HEK293T (cell line): ENCODE measurements around the gene ADGRB2.
"Not testable (repeated sequence)": the region's sequence is repeated elsewhere in the genome, so short reads cannot be mapped to it uniquely, and the experiment has no call there.

Experiments
- CTCF ChIA-PET: fragments of 350-600 bp; formaldehyde crosslinking; extraction: SDS; loops from one replicate; lab custom pipeline; 2021; ENCODE audit warnings: antibody characterized with exemption, inconsistent platforms; lab: Yijun Ruan, JAX
- POLR2A ChIA-PET: fragments of 350-600 bp; formaldehyde crosslinking; extraction: SDS; loops from one replicate; lab custom pipeline; 2020; ENCODE audit warnings: antibody characterized with exemption, inconsistent platforms; lab: Yijun Ruan, JAX
- DNase-seq: peaks from one replicate; pipeline ENCODE4 v3.0.0; 2012; ENCODE audit warnings: mixed read lengths; ENCODE audit errors: extremely low spot score
- ARNT ChIP-seq: fragments of 450-650 bp; IDR thresholded peaks from 2 replicates; pipeline ENCODE4 v1.6.1; 2017; ENCODE audit warnings: mild to moderate bottlenecking
- BHLHE40 ChIP-seq: fragments of 450-650 bp; IDR thresholded peaks from 2 replicates; pipeline ENCODE4 v1.6.1; 2016; ENCODE audit warnings: mild to moderate bottlenecking, moderate library complexity, borderline replicate concordance
- CTBP1 ChIP-seq: fragments of 450-650 bp; IDR thresholded peaks from 2 replicates; pipeline ENCODE4 v1.6.1; 2016; ENCODE audit warnings: borderline replicate concordance
- ELF4 ChIP-seq: fragments of 450-650 bp; IDR thresholded peaks from 2 replicates; pipeline ENCODE4 v1.6.1; 2017; ENCODE audit warnings: antibody characterized with exemption
- FOXA1 ChIP-seq: fragments of 450-650 bp; IDR thresholded peaks from 2 replicates; pipeline ENCODE4 v1.6.1; 2016; ENCODE audit warnings: mild to moderate bottlenecking
- FOXK2 ChIP-seq: fragments of 450-650 bp; IDR thresholded peaks from 2 replicates; pipeline ENCODE4 v1.6.1; 2016; ENCODE audit warnings: mild to moderate bottlenecking
- FOXM1 ChIP-seq: fragments of 450-650 bp; IDR thresholded peaks from 2 replicates; pipeline ENCODE4 v1.6.1; 2017; ENCODE audit warnings: mild to moderate bottlenecking, borderline replicate concordance
- HDGF ChIP-seq: fragments of 450-650 bp; IDR thresholded peaks from 2 replicates; pipeline ENCODE4 v1.6.1; 2017; ENCODE audit warnings: antibody characterized with exemption, borderline replicate concordance
- L3MBTL2 ChIP-seq: fragments of 450-650 bp; conservative IDR thresholded peaks from 2 replicates; pipeline ENCODE4 v1.6.1; 2016; ENCODE audit warnings: mild to moderate bottlenecking
- LEF1 ChIP-seq: fragments of 450-650 bp; IDR thresholded peaks from 2 replicates; pipeline ENCODE4 v1.6.1; 2017; ENCODE audit warnings: mild to moderate bottlenecking, borderline replicate concordance
- NFRKB ChIP-seq: fragments of 450-650 bp; IDR thresholded peaks from 2 replicates; pipeline ENCODE4 v1.6.1; 2016; ENCODE audit warnings: mild to moderate bottlenecking, moderate library complexity
- SP1 ChIP-seq: fragments of 450-650 bp; IDR thresholded peaks from 2 replicates; pipeline ENCODE4 v1.6.1; 2017
- SUZ12 ChIP-seq: fragments of 450-650 bp; IDR thresholded peaks from 2 replicates; pipeline ENCODE4 v1.6.1; 2016; ENCODE audit warnings: mild to moderate bottlenecking
- TARDBP ChIP-seq: fragments of 450-650 bp; IDR thresholded peaks from 2 replicates; pipeline ENCODE4 v1.6.1; 2016
- ZNF384 ChIP-seq: fragments of 450-650 bp; IDR thresholded peaks from 2 replicates; pipeline ENCODE4 v1.6.1; 2016
- TF ChIP-seq, protein P1 (sequence below): fragments of 450-650 bp; IDR thresholded peaks from 2 replicates; pipeline ENCODE4 v1.6.1; 2016

ADGRB2 gene

GRCh38 chr1:31715873-31716220 is 48.3 kb downstream of the ADGRB2 start:
- DNase-seq, result no peak
- ChIA-PET CTCF (interaction anchor here (0.6 to 3.2 kb wide), 14 partner anchors 8 to 239 kb away, joined by 3 to 18 read pairs (median 6); partner anchors contain the start of gene COL16A1), POLR2A (interaction anchor here (1.0 to 2.3 kb wide), 6 partner anchors 10 to 73 kb away, joined by 3 to 20 read pairs (median 6); partner anchors contain the start of gene COL16A1)
- no peak for TF ChIP-seq HDGF
- no peak for TF ChIP-seq ARNT
- no peak for TF ChIP-seq SUZ12
- no peak for TF ChIP-seq FOXA1
- no peak for TF ChIP-seq NFRKB

GRCh38 chr1:31715087-31715872 is 48.9 kb downstream of the ADGRB2 start:
- no peak for TF ChIP-seq FOXK2
- TF ChIP-seq L3MBTL2, result peak; percentile 64
- TF ChIP-seq HDGF, result peak; percentile 71; the same call in 1 of the 2 replicates
- TF ChIP-seq ELF4, result no peak
- no peak for TF ChIP-seq SUZ12
- POLR2A ChIA-PET, result interaction anchor here (1.0 to 2.3 kb wide), 7 partner anchors 11 to 74 kb away, joined by 3 to 20 read pairs (median 8); partner anchors contain the start of gene COL16A1
- CTCF ChIA-PET, result interaction anchor here (0.6 to 3.2 kb wide), 13 partner anchors 9 to 239 kb away, joined by 3 to 18 read pairs (median 7); partner anchors contain the start of gene COL16A1
- DNase-seq, result peak; percentile 96

- ChIA-PET POLR2A (interaction anchor here (1.0 to 2.3 kb wide), 3 partner anchors 10 to 14 kb away, joined by 3 to 20 read pairs (median 10); partner anchors contain the start of gene COL16A1), CTCF (interaction anchor here (0.7 to 3.2 kb wide), 12 partner anchors 10 to 478 kb away, joined by 3 to 18 read pairs (median 5); partner anchors contain the start of gene COL16A1)
- TF ChIP-seq FOXA1 (no peak), L3MBTL2 (no peak; the same call in 1 of the 2 replicates), LEF1 (no peak), CTBP1 (no peak), FOXK2 (no peak)
- TF ChIP-seq, protein P1, sequence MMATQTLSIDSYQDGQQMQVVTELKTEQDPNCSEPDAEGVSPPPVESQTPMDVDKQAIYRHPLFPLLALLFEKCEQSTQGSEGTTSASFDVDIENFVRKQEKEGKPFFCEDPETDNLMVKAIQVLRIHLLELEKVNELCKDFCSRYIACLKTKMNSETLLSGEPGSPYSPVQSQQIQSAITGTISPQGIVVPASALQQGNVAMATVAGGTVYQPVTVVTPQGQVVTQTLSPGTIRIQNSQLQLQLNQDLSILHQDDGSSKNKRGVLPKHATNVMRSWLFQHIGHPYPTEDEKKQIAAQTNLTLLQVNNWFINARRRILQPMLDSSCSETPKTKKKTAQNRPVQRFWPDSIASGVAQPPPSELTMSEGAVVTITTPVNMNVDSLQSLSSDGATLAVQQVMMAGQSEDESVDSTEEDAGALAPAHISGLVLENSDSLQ, result peak; percentile 70
- DNase-seq, result peak; percentile 83
Measured at GRCh38 chr1:31714442-31715086, 49.6 kb downstream of the ADGRB2 start.

DNA sequence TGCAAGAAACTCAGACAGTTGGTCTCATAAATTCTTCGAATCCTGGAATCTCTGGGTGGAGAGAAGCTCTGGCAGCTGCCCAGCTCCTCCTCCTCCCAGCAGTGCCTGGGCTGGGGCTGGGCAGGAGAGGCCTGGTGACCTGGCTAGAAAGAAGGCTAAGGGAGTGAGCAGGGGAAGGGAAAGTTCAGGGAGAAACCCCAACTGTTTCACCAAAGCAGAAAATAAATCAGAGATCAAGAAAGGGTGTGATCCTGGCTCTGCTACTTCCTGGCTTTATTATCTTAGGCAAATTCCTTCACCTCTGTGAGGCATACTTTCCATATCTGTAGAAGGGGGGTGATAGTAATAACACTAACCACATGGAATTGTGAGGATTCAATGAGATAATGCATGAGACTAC is 51.5 kb downstream of the ADGRB2 start:
- ChIA-PET POLR2A (no interaction called here), CTCF (interaction anchor here (0.6 to 1.2 kb wide), 4 partner anchors 45 to 228 kb away, joined by 3 read pairs; no protein-coding TSS in a partner anchor)
- TF ChIP-seq L3MBTL2, result no peak
- TF ChIP-seq LEF1, result no peak
- TF ChIP-seq FOXM1, result no peak
- no peak for DNase-seq

DNA sequence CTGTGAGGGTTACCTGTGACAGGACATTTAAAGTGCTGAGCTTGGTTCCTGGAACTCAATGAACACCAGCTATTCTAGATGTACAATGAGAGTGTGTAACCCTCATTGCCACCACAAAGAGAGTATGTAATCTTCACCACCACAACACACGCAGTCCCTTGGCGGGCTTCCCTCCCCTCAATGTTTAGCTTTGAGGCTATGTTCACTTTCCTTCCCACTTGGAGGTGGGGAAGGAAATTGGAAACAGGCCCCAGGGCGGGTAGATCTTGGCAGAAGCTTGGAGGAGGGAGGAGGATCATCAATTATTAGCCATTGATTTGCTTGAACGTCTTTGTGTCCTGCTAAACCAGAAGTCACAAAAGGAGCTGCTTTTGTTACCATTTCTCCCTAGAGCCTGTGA is 52.1 kb downstream of the ADGRB2 start:
- TF ChIP-seq FOXM1 (no peak), NFRKB (no peak)
- ChIA-PET CTCF (interaction anchor here (0.6 to 1.2 kb wide), 6 partner anchors 36 to 228 kb away, joined by 3 to 7 read pairs (median 3); no protein-coding TSS in a partner anchor), POLR2A (no interaction called here)
- no peak for DNase-seq

DNA sequence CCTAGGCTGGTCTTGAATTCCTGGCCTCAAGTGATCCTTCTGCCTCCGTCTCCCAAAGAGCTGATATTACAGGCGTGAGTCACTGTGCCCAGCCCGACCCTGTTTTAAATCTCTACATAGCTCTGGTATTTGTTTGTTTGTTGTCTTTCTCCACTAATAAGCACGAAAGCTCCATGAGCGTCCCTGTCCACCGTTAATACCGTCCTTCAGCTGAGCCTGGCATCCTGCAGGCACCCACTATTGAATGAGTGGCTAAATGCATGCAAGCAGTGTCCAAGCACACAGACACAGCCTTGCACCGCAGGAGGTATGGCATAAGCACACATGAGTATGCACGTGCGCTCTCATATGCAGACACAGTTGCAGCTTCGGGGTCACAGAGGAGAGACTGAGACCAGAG is 55.8 kb downstream of the ADGRB2 start:
- POLR2A ChIA-PET, result no interaction called here
- no peak for DNase-seq
- CTCF ChIA-PET, result no interaction called here
- TF ChIP-seq FOXM1 (no peak), ZNF384 (no peak), FOXK2 (no peak), NFRKB (no peak), ARNT (no peak), L3MBTL2 (no peak), LEF1 (no peak), SUZ12 (no peak)
- TF ChIP-seq, protein P1, result no peak

DNA sequence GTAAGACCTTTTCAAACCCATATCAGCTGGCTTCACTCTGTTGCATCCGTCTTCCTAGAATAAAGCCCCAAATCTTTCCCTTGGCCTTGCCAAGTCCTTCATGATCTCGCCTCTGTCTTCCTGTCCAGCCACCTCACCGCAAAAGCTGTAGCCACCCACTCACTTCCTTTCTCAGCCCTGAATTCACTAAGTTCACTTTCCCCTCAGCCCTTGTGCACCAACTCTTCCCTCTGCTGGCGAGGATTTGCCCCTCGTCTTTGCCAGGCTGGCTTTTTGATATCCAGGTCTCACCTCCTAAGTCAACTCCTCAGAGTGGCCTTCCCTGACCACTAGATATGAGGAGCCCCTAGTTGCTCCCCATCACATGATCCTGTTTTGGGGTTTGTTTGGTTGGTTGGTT is 56.4 kb downstream of the ADGRB2 start:
- ChIA-PET CTCF (no interaction called here), POLR2A (no interaction called here)
- no peak for TF ChIP-seq ZNF384
- no peak for TF ChIP-seq FOXA1
- no peak for TF ChIP-seq FOXM1
- no peak for TF ChIP-seq ELF4
- no peak for TF ChIP-seq SP1
- TF ChIP-seq L3MBTL2, result no peak
- no peak for TF ChIP-seq NFRKB
- no peak for TF ChIP-seq BHLHE40
- no peak for TF ChIP-seq FOXK2
- no peak for TF ChIP-seq SUZ12
- TF ChIP-seq TARDBP, result no peak
- TF ChIP-seq HDGF, result no peak
- TF ChIP-seq, protein P1, result no peak
- no peak for TF ChIP-seq LEF1
- no peak for DNase-seq

GRCh38 chr1:31707059-31707600 is 57.0 kb downstream of the ADGRB2 start:
- CTCF ChIA-PET, POLR2A ChIA-PET, DNase-seq: not testable (repeated sequence)
